ENCODE measurements around the gene NEURL1. TPM values are rescaled to one million over a fixed set of nuclear protein-coding genes. Genes with fewer than 3 reads are reported as not detected.

The NEURL1 gene
- total and polyA plus RNA-seq, 12 donors, result 0.05 to 1.0 (median 0.17) TPM; not detected in 3

DNA sequence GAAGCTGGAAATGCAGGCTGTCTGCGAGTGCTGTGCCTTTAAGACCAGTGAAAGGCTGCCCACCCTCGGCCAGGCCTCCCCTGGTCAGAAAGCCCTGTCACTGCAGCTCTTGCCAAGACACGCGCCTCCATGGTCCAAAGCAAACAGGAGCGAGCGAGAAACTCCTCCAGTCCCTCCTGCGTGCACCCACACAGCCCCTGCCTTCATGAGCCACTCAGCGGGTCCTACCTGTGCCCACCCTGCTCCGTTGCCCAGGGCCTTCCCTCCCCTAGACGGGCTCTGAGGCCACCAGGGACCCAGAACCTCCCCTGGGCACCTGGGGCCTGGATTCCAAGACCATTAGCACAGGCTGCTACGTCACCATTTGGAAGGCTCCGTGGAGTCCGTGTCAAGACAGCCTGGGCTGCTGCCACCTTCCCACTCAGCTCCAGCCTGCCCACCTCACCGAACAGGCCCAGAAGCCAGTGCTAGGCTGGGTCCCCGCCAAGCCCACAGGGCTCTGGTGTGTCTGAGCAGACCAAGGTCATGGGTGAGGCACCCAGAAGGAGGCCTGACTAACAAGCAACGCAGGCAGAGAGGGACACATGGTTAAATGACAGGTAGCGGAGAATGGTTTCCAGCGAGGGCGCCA lies 144.5 kb downstream of the NEURL1 start:
- 37 to 46% methylated on average over 19 of the region's 19 CpGs for WGBS, 2 donors
- intact Hi-C loops (cut with DNase I), result no loop called here
- DNase-seq (peak; percentile 73 to 86), ATAC-seq (peak; percentile 72 to 89 (median 78))
- Histone ChIP-seq H3K27ac (peak overlapping the region; percentile 37 to 89 (median 76)), H3K4me3 (peak overlapping the region in 2 of 10 donors; percentile 6 to 15), H3K36me3 (peaks cover 0 to 10% (median 0%) of the 10 kb centered on the region in 9 donors), H3K27me3 (no peaks in the 10 kb centered on the region), H3K4me1 (peaks cover 36 to 72% (median 61%) of the 10 kb centered on the region in 9 donors), H3K9me3 (no peaks in the 10 kb centered on the region)
- TF ChIP-seq, protein P1, sequence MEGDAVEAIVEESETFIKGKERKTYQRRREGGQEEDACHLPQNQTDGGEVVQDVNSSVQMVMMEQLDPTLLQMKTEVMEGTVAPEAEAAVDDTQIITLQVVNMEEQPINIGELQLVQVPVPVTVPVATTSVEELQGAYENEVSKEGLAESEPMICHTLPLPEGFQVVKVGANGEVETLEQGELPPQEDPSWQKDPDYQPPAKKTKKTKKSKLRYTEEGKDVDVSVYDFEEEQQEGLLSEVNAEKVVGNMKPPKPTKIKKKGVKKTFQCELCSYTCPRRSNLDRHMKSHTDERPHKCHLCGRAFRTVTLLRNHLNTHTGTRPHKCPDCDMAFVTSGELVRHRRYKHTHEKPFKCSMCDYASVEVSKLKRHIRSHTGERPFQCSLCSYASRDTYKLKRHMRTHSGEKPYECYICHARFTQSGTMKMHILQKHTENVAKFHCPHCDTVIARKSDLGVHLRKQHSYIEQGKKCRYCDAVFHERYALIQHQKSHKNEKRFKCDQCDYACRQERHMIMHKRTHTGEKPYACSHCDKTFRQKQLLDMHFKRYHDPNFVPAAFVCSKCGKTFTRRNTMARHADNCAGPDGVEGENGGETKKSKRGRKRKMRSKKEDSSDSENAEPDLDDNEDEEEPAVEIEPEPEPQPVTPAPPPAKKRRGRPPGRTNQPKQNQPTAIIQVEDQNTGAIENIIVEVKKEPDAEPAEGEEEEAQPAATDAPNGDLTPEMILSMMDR (IDR thresholded peaks at IDR 0.05), result no peak

DNA sequence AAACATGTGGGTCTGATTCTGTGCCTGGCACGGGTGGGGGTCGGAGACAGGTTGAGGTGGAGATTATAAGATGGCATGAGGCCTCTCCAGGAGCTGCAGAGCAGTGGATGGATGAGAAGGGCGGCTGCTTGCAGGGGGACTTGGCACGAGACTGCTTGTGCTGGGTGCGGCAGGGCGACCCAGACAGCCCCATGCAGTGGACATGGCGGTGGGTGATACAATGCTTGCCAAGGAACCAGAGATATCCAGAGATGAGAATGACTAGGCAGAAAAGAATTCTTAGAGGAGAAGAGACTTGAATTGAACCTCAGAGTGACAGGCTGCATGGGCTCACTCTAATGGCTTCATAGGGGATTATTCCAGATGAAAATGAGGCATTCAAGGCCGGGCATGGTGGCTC lies 145.4 kb downstream of the NEURL1 start:
- TF ChIP-seq, protein P1 (IDR thresholded peaks at IDR 0.05), result no peak
- peaks cover 36 to 72% (median 61%) of the 10 kb centered on the region in 9 donors for H3K4me1 ChIP-seq
- intact Hi-C loops (cut with DNase I), result no loop called here
- H3K27me3 ChIP-seq, result no peaks in the 10 kb centered on the region
- WGBS, 2 donors, result 85 to 87% methylated on average over 8 of the region's 8 CpGs
- no peak for DNase-seq
- peak overlapping the region; percentile 37 to 89 (median 76) for H3K27ac ChIP-seq
- H3K36me3 ChIP-seq, result peaks cover 0 to 12% (median 0%) of the 10 kb centered on the region in 9 donors
- no peak overlapping the region for H3K4me3 ChIP-seq
- H3K9me3 ChIP-seq, result no peaks in the 10 kb centered on the region
- no peak for ATAC-seq

DNA sequence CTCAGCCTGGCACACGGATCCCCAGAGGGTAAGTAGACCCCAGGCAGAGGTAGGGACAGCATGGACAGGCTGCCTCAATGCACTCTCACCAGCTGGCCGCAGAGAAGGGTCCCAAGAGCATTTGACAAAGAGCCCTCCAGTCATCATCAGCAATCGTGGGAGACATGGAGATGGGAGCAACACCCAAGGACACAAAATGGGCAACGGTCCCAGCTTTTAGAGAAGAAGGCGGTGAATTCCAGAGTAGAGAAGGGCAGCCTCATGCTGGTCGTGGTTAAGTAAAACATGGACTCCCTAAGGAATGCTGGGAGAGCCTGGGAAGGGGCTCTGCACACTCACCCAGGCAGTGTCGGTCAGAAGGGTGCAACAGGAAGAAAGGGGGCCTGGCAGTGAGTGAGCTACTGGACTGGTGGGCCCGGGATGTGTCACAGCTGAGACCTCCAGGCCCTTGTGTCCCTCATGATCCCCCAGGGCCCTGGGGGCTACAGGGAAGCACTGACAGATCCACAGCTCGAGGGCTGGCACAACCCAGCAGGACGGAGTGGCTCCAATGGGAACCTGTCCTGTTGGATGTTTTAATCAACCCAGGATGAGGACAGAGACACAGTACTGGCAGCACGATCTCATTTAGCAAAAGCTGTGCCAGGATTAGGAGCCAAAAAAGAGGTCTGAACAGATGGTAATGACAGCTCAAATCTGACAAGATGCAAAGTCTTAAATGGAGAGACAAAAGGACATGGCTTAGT lies 147.1 kb downstream of the NEURL1 start:
- peaks cover 0 to 15% (median 0%) of the 10 kb centered on the region in 9 donors for H3K36me3 ChIP-seq
- no peaks in the 10 kb centered on the region for H3K27me3 ChIP-seq
- no peak overlapping the region for H3K4me3 ChIP-seq
- DNase-seq (no peak), ATAC-seq (peak in 4 of 8 donors; percentile 19 to 66 (median 30))
- H3K27ac ChIP-seq, result peak overlapping the region; percentile 26 to 68 (median 50)
- WGBS, 2 donors, result 32 to 39% methylated on average over 11 of the region's 11 CpGs
- intact Hi-C loops (cut with DNase I), result no loop called here
- H3K4me1 ChIP-seq, result peaks cover 38 to 73% (median 65%) of the 10 kb centered on the region in 9 donors
- H3K9me3 ChIP-seq, result no peaks in the 10 kb centered on the region
- TF ChIP-seq, protein P1 (IDR thresholded peaks at IDR 0.05), result no peak

DNA sequence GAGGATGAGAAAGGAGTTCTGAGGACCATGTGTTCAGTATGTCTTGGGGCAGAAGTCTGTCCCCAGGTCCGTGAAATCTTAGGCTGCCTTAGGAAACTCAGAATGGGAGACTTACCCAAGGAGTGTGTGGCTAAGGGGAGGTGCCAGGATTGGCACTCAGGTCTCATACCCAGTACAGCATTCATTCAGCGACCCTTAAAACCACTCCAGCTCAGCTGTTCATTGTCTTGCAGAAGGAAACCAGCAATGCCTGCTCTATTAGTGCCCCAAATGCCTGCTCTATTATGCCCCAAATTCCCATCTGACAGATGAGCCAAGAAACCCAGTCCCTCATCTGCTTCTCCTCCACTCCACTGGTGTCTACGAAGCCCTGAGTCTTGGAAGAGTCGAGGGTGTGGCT lies 147.8 kb downstream of the NEURL1 start:
- intact Hi-C loops (cut with DNase I), result no loop called here
- Histone ChIP-seq H3K4me3 (no peak overlapping the region), H3K9me3 (no peaks in the 10 kb centered on the region), H3K4me1 (peaks cover 32 to 73% (median 68%) of the 10 kb centered on the region in 9 donors), H3K27me3 (no peaks in the 10 kb centered on the region), H3K27ac (peak overlapping the region in 7 of 10 donors; percentile 26 to 68 (median 53)), H3K36me3 (peaks cover 0 to 15% (median 0%) of the 10 kb centered on the region in 9 donors)
- WGBS, 2 donors, result 80 to 87% methylated on average over 4 of the region's 4 CpGs
- TF ChIP-seq, protein P1 (IDR thresholded peaks at IDR 0.05), result no peak
- no peak for DNase-seq
- no peak for ATAC-seq

Other genes with a start within 250 kb of the NEURL1 start
- gene RPEL1, start 247.8 kb upstream of the NEURL1 start, total RNA-seq, result not detected
- gene RPEL1, start 247.8 kb upstream of the NEURL1 start, polyA plus RNA-seq, result under 1 TPM in 1 of 2 donors, not detected in 1; 0.01 TPM
- not detected for gene INA, start 216.6 kb upstream of the NEURL1 start, total RNA-seq
- under 1 TPM in 1 of 2 donors, not detected in 1; 0.01 TPM for gene INA, start 216.6 kb upstream of the NEURL1 start, polyA plus RNA-seq
- 1 to 10 TPM; 5.5 to 8.0 (median 6.5) TPM for gene PCGF6, start 142.6 kb upstream of the NEURL1 start, total RNA-seq
- gene PCGF6, start 142.6 kb upstream of the NEURL1 start, polyA plus RNA-seq, result 1 to 10 TPM; 6.1 to 7.4 TPM
- 1 to 10 TPM; 1.5 to 3.8 (median 2.1) TPM for gene TAF5, start 125.7 kb upstream of the NEURL1 start, total RNA-seq
- 1 to 10 TPM; 1.5 to 2.2 TPM for gene TAF5, start 125.7 kb upstream of the NEURL1 start, polyA plus RNA-seq
- gene ATP5MK, start 97.2 kb upstream of the NEURL1 start, total RNA-seq, result 1,000 to 10,000 TPM in 9 of 10 donors, 100 to 1,000 TPM in 1; 936 to 1,374 (median 1,266) TPM
- gene ATP5MK, start 97.2 kb upstream of the NEURL1 start, polyA plus RNA-seq, result 1,000 to 10,000 TPM; 1,385 to 3,857 TPM
- gene PDCD11, start 97.1 kb upstream of the NEURL1 start, total RNA-seq, result 10 to 100 TPM in 8 of 10 donors, 1 to 10 TPM in 2; 9.4 to 16.9 (median 12.7) TPM
- gene PDCD11, start 97.1 kb upstream of the NEURL1 start, polyA plus RNA-seq, result 10 to 100 TPM; 10.9 to 15.1 TPM
- 10 to 100 TPM in 6 of 10 donors, 1 to 10 TPM in 4; 5.2 to 17.7 (median 10.9) TPM for gene CALHM2, start 41.3 kb upstream of the NEURL1 start, total RNA-seq
- gene CALHM2, start 41.3 kb upstream of the NEURL1 start, polyA plus RNA-seq, result 10 to 100 TPM; 12.1 to 23.5 TPM
- not detected for gene CALHM1, start 34.8 kb upstream of the NEURL1 start, total RNA-seq
- not detected for gene CALHM1, start 34.8 kb upstream of the NEURL1 start, polyA plus RNA-seq
- not detected for gene CALHM3, start 14.5 kb upstream of the NEURL1 start, total RNA-seq
- gene CALHM3, start 14.5 kb upstream of the NEURL1 start, polyA plus RNA-seq, result not detected